Measurements from ENCODE around the gene AGAP1.

GRCh38 chr2:235530735-235531134 is 36.9 kb downstream of the AGAP1 start:
- TF ChIP-seq, protein P1, sequence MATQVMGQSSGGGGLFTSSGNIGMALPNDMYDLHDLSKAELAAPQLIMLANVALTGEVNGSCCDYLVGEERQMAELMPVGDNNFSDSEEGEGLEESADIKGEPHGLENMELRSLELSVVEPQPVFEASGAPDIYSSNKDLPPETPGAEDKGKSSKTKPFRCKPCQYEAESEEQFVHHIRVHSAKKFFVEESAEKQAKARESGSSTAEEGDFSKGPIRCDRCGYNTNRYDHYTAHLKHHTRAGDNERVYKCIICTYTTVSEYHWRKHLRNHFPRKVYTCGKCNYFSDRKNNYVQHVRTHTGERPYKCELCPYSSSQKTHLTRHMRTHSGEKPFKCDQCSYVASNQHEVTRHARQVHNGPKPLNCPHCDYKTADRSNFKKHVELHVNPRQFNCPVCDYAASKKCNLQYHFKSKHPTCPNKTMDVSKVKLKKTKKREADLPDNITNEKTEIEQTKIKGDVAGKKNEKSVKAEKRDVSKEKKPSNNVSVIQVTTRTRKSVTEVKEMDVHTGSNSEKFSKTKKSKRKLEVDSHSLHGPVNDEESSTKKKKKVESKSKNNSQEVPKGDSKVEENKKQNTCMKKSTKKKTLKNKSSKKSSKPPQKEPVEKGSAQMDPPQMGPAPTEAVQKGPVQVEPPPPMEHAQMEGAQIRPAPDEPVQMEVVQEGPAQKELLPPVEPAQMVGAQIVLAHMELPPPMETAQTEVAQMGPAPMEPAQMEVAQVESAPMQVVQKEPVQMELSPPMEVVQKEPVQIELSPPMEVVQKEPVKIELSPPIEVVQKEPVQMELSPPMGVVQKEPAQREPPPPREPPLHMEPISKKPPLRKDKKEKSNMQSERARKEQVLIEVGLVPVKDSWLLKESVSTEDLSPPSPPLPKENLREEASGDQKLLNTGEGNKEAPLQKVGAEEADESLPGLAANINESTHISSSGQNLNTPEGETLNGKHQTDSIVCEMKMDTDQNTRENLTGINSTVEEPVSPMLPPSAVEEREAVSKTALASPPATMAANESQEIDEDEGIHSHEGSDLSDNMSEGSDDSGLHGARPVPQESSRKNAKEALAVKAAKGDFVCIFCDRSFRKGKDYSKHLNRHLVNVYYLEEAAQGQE (IDR thresholded peaks at IDR 0.05; ENCODE audit: insufficient read depth in 1 of 2, low read depth in 2 of 2, low read length in 2 of 2): no peak
- TF ChIP-seq POLR2AphosphoS5 (IDR thresholded peaks at IDR 0.05; ENCODE audit: low read depth, low read length): no peak
